Measurements from ENCODE around the gene EGLN1. TPM values are rescaled to one million over a fixed set of nuclear protein-coding genes. Genes with fewer than 3 reads are reported as not detected.

EGLN1 gene
- total and polyA plus RNA-seq, 10 of the 15 experiments (the other 5 are each of a cell fraction or from before 2014, with no cell fraction given) = 2.4 to 46.6 (median 8.7) TPM

DNA sequence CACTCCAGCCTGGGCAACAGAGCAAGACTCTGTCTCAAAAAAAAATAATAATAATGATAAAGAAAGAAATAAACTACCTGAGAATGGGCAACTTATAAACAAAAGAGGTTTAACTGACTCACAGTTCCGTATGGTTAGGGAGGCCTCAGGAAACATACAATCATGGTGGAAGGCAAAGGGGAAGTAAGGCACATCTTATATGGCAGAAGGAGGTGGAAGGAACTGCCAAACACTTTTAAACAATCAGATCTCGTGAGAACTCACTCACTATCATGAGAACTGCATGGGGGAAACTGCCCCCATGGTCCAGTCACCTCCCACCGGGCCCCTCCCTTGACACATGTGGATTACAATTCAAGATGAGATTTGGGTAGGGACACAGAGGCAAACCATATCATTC, 6.3 kb upstream of the EGLN1 start:
- no peaks in the 10 kb centered on the region for H4K20me1 ChIP-seq (ENCODE audit: control insufficient read depth, insufficient read depth)
- RAD21 ChIA-PET (ENCODE audit: unreplicated experiment) = no interaction called here
- H3K9ac ChIP-seq (ENCODE audit: control insufficient read depth, insufficient read depth, low read length) = no peak overlapping the region
- SMC1A ChIA-PET (ENCODE audit: uncharacterized antibody, unreplicated experiment) = no interaction called here
- ATAC-seq (no peak), FAIRE-seq (no peak), DNase-seq (ENCODE audit: low read depth, low spot score) (no peak)
- no peaks in the 10 kb centered on the region for H3K79me2 ChIP-seq (ENCODE audit: control insufficient read depth, insufficient read depth, low read length)
- no peak overlapping the region for H3K4me2 ChIP-seq (ENCODE audit: control insufficient read depth, insufficient read depth)
- no peak overlapping the region for H3K4me3 ChIP-seq
- H3K4me1 ChIP-seq (ENCODE audit: control insufficient read depth, insufficient read depth, low read length) = no peaks in the 10 kb centered on the region
- H3K27ac ChIP-seq (ENCODE audit: control insufficient read depth, insufficient read depth) = no peak overlapping the region
- intact Hi-C loops (cut with micrococcal nuclease; ENCODE audit: unreplicated experiment) (no loop called here), in situ Hi-C loops (cut with MboI) (no loop called here)
- POLR2A ChIA-PET = interaction anchor here (0.9 kb wide), 1 partner anchor 16 kb away, joined by 3 read pairs; no protein-coding TSS in a partner anchor
- H2AFZ ChIP-seq (ENCODE audit: control insufficient read depth, low read depth, low read length) = no peak overlapping the region
- H3K9me3 ChIP-seq (replicated peaks; ENCODE audit: control insufficient read depth, insufficient read depth, low read length) = no peaks in the 10 kb centered on the region; the same call in 2 of the 3 replicates
- no peaks in the 10 kb centered on the region; a peak in 1 of 4 replicates for H3K27me3 ChIP-seq (replicated peaks in 1 of 2; ENCODE audit: control insufficient read depth in 2 of 2, insufficient read depth in 2 of 2, low read length in 1 of 2)
- no peaks in the 10 kb centered on the region for H3K36me3 ChIP-seq (ENCODE audit: control insufficient read depth in 2 of 2, insufficient read depth in 2 of 2, low read length in 1 of 2)
- WGBS (ENCODE audit: insufficient coverage, insufficient replicate concordance, low lambda C conversion rate, missing lambda C conversion rate) = 52% methylated on average over 3 of the region's 3 CpGs
- CTCF ChIA-PET = interaction anchor here (0.6 kb wide), 1 partner anchor 548 kb away, joined by 3 read pairs; no protein-coding TSS in a partner anchor
- BruUV-seq (replicated peaks) = no TSS peak
- TF ChIP-seq SMARCA5 (IDR thresholded peaks at IDR 0.05) (no peak), ZNF384 (IDR thresholded peaks at IDR 0.05; ENCODE audit: borderline replicate concordance, low read depth, low read length) (no peak), MYC (IDR thresholded peaks at IDR 0.05; ENCODE audit: insufficient read depth, insufficient read length, insufficient replicate concordance, low read length, severe bottlenecking) (no peak), GATAD2B (conservative IDR thresholded peaks at IDR 0.05; ENCODE audit: low read depth) (no peak), HDAC2 (IDR thresholded peaks at IDR 0.05) (no peak), PAX8 (IDR thresholded peaks at IDR 0.05) (no peak), RBBP5 (conservative IDR thresholded peaks at IDR 0.05) (no peak), EZH2 (IDR thresholded peaks at IDR 0.05; ENCODE audit: borderline replicate concordance, control insufficient read depth, low read depth, low read length) (no peak), NKRF (conservative IDR thresholded peaks at IDR 0.05) (no peak), RELA (IDR thresholded peaks at IDR 0.05; ENCODE audit: borderline replicate concordance, partially characterized antibody) (no peak), SUZ12 (IDR thresholded peaks at IDR 0.05; ENCODE audit: unreplicated experiment) (no peak), KDM1A (IDR thresholded peaks at IDR 0.05; ENCODE audit: borderline replicate concordance) (no peak)
- TF ChIP-seq, protein P1, sequence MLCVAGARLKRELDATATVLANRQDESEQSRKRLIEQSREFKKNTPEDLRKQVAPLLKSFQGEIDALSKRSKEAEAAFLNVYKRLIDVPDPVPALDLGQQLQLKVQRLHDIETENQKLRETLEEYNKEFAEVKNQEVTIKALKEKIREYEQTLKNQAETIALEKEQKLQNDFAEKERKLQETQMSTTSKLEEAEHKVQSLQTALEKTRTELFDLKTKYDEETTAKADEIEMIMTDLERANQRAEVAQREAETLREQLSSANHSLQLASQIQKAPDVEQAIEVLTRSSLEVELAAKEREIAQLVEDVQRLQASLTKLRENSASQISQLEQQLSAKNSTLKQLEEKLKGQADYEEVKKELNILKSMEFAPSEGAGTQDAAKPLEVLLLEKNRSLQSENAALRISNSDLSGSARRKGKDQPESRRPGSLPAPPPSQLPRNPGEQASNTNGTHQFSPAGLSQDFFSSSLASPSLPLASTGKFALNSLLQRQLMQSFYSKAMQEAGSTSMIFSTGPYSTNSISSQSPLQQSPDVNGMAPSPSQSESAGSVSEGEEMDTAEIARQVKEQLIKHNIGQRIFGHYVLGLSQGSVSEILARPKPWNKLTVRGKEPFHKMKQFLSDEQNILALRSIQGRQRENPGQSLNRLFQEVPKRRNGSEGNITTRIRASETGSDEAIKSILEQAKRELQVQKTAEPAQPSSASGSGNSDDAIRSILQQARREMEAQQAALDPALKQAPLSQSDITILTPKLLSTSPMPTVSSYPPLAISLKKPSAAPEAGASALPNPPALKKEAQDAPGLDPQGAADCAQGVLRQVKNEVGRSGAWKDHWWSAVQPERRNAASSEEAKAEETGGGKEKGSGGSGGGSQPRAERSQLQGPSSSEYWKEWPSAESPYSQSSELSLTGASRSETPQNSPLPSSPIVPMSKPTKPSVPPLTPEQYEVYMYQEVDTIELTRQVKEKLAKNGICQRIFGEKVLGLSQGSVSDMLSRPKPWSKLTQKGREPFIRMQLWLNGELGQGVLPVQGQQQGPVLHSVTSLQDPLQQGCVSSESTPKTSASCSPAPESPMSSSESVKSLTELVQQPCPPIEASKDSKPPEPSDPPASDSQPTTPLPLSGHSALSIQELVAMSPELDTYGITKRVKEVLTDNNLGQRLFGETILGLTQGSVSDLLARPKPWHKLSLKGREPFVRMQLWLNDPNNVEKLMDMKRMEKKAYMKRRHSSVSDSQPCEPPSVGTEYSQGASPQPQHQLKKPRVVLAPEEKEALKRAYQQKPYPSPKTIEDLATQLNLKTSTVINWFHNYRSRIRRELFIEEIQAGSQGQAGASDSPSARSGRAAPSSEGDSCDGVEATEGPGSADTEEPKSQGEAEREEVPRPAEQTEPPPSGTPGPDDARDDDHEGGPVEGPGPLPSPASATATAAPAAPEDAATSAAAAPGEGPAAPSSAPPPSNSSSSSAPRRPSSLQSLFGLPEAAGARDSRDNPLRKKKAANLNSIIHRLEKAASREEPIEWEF (IDR thresholded peaks at IDR 0.05; ENCODE audit: insufficient replicate concordance, low read depth, low read length) = no peak
- TF ChIP-seq, protein P2, sequence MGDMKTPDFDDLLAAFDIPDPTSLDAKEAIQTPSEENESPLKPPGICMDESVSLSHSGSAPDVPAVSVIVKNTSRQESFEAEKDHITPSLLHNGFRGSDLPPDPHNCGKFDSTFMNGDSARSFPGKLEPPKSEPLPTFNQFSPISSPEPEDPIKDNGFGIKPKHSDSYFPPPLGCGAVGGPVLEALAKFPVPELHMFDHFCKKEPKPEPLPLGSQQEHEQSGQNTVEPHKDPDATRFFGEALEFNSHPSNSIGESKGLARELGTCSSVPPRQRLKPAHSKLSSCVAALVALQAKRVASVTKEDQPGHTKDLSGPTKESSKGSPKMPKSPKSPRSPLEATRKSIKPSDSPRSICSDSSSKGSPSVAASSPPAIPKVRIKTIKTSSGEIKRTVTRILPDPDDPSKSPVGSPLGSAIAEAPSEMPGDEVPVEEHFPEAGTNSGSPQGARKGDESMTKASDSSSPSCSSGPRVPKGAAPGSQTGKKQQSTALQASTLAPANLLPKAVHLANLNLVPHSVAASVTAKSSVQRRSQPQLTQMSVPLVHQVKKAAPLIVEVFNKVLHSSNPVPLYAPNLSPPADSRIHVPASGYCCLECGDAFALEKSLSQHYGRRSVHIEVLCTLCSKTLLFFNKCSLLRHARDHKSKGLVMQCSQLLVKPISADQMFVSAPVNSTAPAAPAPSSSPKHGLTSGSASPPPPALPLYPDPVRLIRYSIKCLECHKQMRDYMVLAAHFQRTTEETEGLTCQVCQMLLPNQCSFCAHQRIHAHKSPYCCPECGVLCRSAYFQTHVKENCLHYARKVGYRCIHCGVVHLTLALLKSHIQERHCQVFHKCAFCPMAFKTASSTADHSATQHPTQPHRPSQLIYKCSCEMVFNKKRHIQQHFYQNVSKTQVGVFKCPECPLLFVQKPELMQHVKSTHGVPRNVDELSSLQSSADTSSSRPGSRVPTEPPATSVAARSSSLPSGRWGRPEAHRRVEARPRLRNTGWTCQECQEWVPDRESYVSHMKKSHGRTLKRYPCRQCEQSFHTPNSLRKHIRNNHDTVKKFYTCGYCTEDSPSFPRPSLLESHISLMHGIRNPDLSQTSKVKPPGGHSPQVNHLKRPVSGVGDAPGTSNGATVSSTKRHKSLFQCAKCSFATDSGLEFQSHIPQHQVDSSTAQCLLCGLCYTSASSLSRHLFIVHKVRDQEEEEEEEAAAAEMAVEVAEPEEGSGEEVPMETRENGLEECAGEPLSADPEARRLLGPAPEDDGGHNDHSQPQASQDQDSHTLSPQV (IDR thresholded peaks at IDR 0.05) = no peak

All from GM12878 (cell line).